Dedifferentiated amniotic fluid mesenchymal stem cell (primary cell): Measurements from ENCODE around the gene MAGEA8.
"Not testable (repeated sequence)": the region's sequence is repeated elsewhere in the genome, so short reads cannot be mapped to it uniquely, and the experiment has no call there.

Experiments used
- DNase-seq: peaks from one replicate; pipeline ENCODE4 v3.0.0-alpha.2; 2016; ENCODE audit errors: extremely low spot score

MAGEA8 gene

GRCh38 chrX:149881081-149881711, at the start of gene MAGEA8:
TSS of gene MAGEA8 (plus strand) at chrX:149881183. CDS start at chrX:149884273, 3,090 bp downstream.
- no peak for DNase-seq

GRCh38 chrX:149831473-149831872, 49.5 kb upstream of the MAGEA8 start:
- no peak for DNase-seq

GRCh38 chrX:149836728-149837127, 44.3 kb upstream of the MAGEA8 start:
- not testable (repeated sequence) for DNase-seq

GRCh38 chrX:149837167-149837566, 43.8 kb upstream of the MAGEA8 start:
- no peak for DNase-seq

DNA sequence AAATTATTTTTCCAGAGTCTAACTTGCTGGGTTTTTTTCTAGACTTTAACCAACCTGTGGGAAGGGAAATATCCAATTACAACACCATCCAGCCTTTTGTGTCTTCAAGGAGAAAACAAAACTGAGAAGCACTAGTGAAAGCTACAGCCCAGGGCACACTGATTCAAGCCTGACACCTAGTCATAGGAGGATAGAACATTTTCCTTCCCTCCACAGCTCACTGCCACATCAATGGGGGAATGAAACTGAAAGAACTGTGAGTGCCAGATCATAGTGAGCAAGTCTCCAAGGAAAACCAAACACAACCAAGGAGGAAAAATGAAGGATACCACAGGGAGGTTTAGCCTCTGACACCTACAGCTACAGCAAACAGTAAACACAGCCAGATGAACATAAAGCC, 43.3 kb upstream of the MAGEA8 start:
- DNase-seq, result no peak

GRCh38 chrX:149841929-149842328, 39.1 kb upstream of the MAGEA8 start:
- no peak for DNase-seq

DNA sequence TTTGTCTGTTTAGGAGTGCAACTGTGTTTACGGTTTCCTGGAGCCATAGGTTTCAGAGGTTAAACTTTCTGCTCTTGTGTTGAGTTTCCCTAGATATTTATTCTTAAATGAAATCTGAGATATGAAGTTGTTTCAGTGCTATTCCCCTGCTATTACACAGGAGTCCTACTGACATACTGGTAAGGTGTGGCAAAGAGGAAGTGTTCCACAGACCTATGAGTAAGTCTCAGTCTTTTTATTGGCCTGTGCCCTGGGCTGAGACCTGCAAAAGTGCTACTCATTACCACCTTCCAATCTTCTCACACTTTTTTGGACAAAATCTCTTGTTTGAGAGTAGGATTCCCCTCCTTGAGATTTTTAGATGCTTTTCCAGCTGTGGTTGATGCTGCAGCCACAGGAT, 35.6 kb upstream of the MAGEA8 start:
- DNase-seq, result no peak

DNA sequence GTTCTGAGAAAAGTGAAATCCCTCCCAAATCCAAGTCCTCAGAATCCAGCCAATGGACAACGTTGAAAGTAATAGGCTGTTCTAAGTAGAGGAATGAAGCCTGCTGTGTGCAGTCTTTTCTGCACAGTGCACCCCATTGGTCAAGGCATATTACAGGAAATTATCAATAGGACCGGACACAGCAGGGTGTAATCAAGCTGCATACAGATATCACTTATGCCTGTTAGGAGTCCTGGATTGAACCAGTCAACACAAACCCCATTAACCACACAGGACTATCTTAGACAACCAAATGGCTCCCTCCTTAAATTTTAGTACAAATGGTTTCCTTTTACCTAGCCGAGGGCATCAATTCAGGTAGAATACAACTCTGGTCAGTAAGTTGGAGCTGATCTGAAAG, 34.2 kb upstream of the MAGEA8 start:
- no peak for DNase-seq

GRCh38 chrX:149848855-149849254, 32.1 kb upstream of the MAGEA8 start:
- DNase-seq, result no peak

GRCh38 chrX:149849787-149850186, 31.2 kb upstream of the MAGEA8 start:
- no peak for DNase-seq

- DNase-seq, result no peak
Observed at GRCh38 chrX:149851864-149852263, 29.1 kb upstream of the MAGEA8 start.

GRCh38 chrX:149853925-149854324, 27.1 kb upstream of the MAGEA8 start:
- no peak for DNase-seq

DNA sequence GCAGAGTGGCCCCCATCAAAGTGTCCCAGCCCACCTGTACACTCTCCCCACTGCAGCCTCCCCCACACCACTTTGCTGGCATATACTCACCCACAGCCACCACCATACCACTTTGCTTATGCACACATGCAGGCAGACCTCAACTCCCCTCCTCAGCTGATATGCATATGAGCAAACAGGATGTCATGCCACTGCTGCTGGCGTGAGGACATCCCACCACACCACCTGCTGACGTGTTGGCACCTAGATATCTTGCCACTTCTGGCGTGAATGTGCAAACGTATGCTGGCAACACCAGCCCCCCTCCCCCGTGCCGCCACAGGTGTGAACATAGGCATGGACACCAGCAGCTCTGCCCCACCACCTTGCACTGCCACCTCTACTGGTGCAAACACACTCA, 22.4 kb upstream of the MAGEA8 start:
- DNase-seq, result no peak

DNA sequence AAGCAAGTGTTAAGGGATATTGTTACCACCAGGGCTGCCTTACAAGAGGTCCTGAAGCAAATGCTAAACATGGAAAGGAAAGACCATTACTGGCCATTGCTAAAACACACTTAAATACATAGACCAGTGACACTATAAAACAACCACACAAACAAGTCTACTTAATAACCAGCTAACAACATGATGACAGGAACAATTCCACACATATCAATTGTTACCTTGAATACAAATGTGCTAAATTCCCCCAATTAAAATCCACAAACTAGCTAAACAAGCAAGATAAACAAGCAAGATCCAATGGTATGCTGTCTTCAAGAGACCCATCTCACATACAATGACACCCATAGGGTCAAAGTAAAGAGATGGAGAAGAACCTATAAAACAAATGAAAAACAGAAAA, 20.5 kb upstream of the MAGEA8 start:
- DNase-seq, result no peak

DNA sequence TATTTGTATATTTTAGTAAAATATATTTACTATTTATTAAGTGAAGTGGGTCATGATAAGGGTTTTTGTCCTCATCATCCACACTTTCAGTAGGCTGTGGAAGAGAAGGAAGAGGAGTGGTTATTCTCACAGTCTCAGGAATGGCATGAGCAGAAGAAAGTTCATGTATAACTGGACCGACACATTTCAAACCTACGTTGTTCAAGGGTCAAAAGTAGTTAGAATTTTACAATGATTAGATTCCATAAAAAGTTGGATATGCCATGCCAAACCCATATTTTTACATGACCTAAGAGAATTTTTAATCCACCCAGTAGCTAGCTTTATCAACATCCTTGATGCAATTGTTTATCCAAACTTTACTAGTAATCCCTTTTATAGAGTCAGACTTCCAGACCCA, 15.6 kb upstream of the MAGEA8 start:
- no peak for DNase-seq

- no peak for DNase-seq
Observed at GRCh38 chrX:149867488-149867887, 13.5 kb upstream of the MAGEA8 start.

GRCh38 chrX:149870840-149871239, 10.1 kb upstream of the MAGEA8 start:
- DNase-seq, result no peak

DNA sequence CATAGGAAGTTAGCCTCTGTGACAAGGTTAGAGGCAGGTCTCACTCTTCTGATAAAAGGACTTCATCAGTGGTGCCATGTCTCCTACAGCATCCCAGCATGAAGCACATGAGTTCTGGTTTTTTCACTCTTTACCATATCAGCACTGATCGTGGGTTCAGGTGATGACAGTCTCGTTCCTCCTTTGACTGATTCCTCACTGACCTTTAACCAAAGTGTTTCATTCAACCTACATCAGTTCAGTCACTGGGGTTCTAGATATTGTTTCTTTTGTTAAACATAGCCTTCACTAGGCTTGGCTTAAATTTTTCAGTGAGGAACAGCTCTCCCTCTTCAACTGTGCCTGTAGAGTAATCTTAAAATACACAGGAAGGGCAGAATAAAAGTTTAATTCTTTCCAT, 9.6 kb upstream of the MAGEA8 start:
- DNase-seq, result no peak

DNA sequence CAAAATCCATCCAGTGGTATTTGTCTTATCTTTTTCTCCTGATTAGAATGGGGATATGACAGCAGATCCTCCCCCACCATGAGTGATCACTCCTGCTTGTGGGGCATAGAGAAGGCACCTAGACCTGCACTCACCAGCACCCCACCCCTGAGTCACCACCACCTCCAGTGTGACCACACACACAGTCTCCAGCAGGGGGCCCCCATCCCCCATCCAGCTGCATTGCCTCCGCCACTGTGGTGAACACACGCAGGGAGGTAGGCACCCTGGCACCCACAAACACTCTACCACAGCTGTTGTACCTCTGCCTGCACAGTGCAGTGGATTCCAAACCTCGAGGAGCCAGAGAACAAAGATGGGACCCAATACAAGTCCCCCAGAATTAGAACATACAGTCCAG, 9.0 kb upstream of the MAGEA8 start:
- DNase-seq, result no peak

GRCh38 chrX:149877157-149877556, 3.8 kb upstream of the MAGEA8 start:
- no peak for DNase-seq

- no peak for DNase-seq
Observed at GRCh38 chrX:149877636-149878035, 3.3 kb upstream of the MAGEA8 start.

DNA sequence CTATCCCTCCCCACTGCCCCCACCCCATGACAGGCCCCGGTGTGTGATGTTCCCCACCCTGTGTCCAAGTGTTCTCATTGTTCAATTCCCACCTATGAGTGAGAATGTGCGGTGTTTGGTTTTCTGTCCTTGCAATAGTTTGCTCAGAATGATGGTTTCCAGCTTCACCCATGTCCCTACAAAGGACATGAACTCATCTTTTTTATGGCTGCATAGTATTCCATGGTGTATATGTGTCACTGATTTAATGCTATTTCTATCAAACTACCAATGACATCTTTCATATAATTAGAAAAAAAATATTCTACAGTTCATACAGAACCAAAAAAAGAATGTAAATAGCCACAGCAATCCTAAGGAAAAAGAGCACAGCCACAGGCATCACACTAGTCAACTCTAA, 9.8 kb downstream of the MAGEA8 start:
- DNase-seq, result not testable (repeated sequence)

DNA sequence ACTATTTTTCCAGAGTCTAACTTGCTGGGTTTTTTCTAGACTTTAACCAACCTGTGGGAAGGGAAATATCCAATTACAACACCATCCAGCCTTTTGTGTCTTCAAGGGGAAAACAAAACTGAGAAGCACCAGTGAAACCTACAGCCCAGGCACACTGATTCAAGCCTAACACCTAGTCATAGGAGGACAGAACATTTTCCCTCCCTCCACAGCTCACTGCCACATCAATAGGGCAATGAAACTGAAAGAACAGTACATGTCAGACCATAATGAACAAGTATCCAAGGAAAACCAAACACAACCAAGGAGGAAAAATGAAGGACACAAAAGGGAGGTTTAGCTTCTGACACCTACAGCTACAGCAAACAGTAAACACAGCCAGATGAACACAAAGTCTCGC, 17.6 kb downstream of the MAGEA8 start:
- no peak for DNase-seq
